MM.1S (cell line): Measurements from ENCODE around the gene FOS.

Experiments
- DNase-seq: peaks from one replicate; pipeline ENCODE4 v3.0.0-alpha.2; 2015
- H2AFZ ChIP-seq: fragments of 300-600 bp; sonication (generic); 2 replicates; pipeline ENCODE4 v1.6.0; 2016; ENCODE audit warnings: antibody characterized with exemption, low read length
- H3F3A ChIP-seq: fragments of 300-600 bp; sonication (generic); 2 replicates; pipeline ENCODE4 v1.6.1; 2016; ENCODE audit warnings: mild to moderate bottlenecking, antibody characterized with exemption, low read length, moderate library complexity, mixed read lengths; ENCODE audit not compliant: insufficient read depth
- H3K27ac ChIP-seq: fragments of 300-600 bp; sonication (generic); 2 replicates; pipeline ENCODE4 v1.5.1; 2016; ENCODE audit warnings: mild to moderate bottlenecking, low read length
- H3K27me3 ChIP-seq: fragments of 300-600 bp; sonication (generic); replicated peaks from 2 replicates; pipeline ENCODE4 v1.6.0; 2016; ENCODE audit warnings: low read length; ENCODE audit not compliant: insufficient read depth
- H3K36me3 ChIP-seq: fragments of 300-600 bp; sonication (generic); replicated peaks from 2 replicates; pipeline ENCODE4 v1.6.1; 2016; ENCODE audit warnings: mild to moderate bottlenecking, low read length, mixed read lengths; ENCODE audit not compliant: insufficient read depth
- H3K4me1 ChIP-seq: fragments of 300-600 bp; sonication (generic); 2 replicates; pipeline ENCODE4 v1.6.1; 2016; ENCODE audit warnings: low read length, mixed read lengths
- H3K4me2 ChIP-seq: fragments of 300-600 bp; sonication (generic); 2 replicates; pipeline ENCODE4 v1.6.0; 2016; ENCODE audit warnings: low read depth, low read length
- H3K4me3 ChIP-seq: fragments of 300-600 bp; sonication (generic); 2 replicates; pipeline ENCODE4 v1.5.1; 2016; ENCODE audit warnings: low read length, mixed read lengths
- H3K79me2 ChIP-seq: fragments of 300-600 bp; sonication (generic); 2 replicates; pipeline ENCODE4 v1.6.1; 2016; ENCODE audit warnings: mixed run types, low read length, mixed read lengths
- H3K9ac ChIP-seq: fragments of 300-600 bp; sonication (generic); 2 replicates; pipeline ENCODE4 v1.6.1; 2016; ENCODE audit warnings: low read length, mixed read lengths
- H3K9me2 ChIP-seq: fragments of 300-600 bp; sonication (generic); replicated peaks from 2 replicates; pipeline ENCODE4 v1.6.1; 2016; ENCODE audit warnings: mild to moderate bottlenecking, low read length, mixed read lengths; ENCODE audit not compliant: insufficient read depth
- H3K9me3 ChIP-seq: fragments of 300-600 bp; sonication (generic); replicated peaks from 2 replicates; pipeline ENCODE4 v1.6.1; 2016; ENCODE audit warnings: mild to moderate bottlenecking, low read length, mixed read lengths; ENCODE audit not compliant: insufficient read depth
- H4K20me1 ChIP-seq: fragments of 300-600 bp; sonication (generic); 2 replicates; pipeline ENCODE4 v1.6.1; 2016; ENCODE audit warnings: mild to moderate bottlenecking, low read length, moderate library complexity, mixed read lengths; ENCODE audit not compliant: insufficient read depth
- CTCF ChIP-seq: fragments of 300-600 bp; sonication (generic); IDR thresholded peaks from 2 replicates; pipeline ENCODE4 v1.5.1; 2016; ENCODE audit warnings: antibody characterized with exemption, low read length, mixed read lengths
- EZH2 ChIP-seq: fragments of 300-600 bp; sonication (generic); optimal IDR thresholded peaks from 2 replicates; pipeline ENCODE3; 2017; ENCODE audit warnings: low read depth, mild to moderate bottlenecking, antibody characterized with exemption, low read length, mixed read lengths
- EZH2phosphoT487 ChIP-seq: fragments of 300-600 bp; sonication (generic); IDR thresholded peaks from 2 replicates; pipeline ENCODE4 v1.6.1; 2018; ENCODE audit warnings: antibody characterized with exemption, low read length

The FOS gene

DNA sequence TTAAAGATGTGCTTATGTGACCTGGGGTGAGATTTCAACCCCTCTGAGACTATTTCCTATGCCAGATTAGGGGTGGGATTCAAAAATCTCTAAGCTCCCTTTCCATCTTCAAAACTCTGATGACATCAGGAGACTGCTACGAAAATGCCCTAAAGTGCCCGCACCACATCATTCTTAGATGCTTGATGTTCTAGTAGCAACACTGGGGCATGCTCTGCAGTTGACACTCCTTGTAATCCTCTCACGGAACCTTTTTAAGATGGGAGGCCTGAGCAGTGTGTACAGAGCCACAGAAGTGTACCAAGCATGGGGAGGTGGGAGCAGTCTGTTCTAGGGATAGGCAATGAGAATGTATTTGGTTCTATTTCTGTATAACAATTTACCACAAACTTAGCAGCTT is 12.2 kb downstream of the FOS start:
- TF ChIP-seq EZH2 (no peak), EZH2phosphoT487 (no peak), CTCF (no peak)
- no peak overlapping the region for H3K4me3 ChIP-seq
- 0 out of 2 replicates have a peak, but pooled peaks cover 4% of the 10 kb centered on the region for H3F3A ChIP-seq
- no peaks in the 10 kb centered on the region for H3K9me3 ChIP-seq
- DNase-seq = no peak
- H3K9ac ChIP-seq = no peak overlapping the region
- H3K9me2 ChIP-seq = no peaks in the 10 kb centered on the region
- no peaks in the 10 kb centered on the region for H3K36me3 ChIP-seq
- H2AFZ ChIP-seq = no peak overlapping the region
- no peak overlapping the region for H3K4me2 ChIP-seq
- H4K20me1 ChIP-seq = no peaks in the 10 kb centered on the region
- H3K27me3 ChIP-seq = no peaks in the 10 kb centered on the region
- H3K4me1 ChIP-seq = no peaks in the 10 kb centered on the region
- no peaks in the 10 kb centered on the region for H3K79me2 ChIP-seq
- H3K27ac ChIP-seq = no peak overlapping the region

- H3K9ac ChIP-seq = no peak overlapping the region
- no peaks in the 10 kb centered on the region for H3K9me2 ChIP-seq
- no peaks in the 10 kb centered on the region for H3K27me3 ChIP-seq
- no peaks in the 10 kb centered on the region for H4K20me1 ChIP-seq
- no peaks in the 10 kb centered on the region for H3K36me3 ChIP-seq
- no peaks in the 10 kb centered on the region for H3K9me3 ChIP-seq
- H2AFZ ChIP-seq = no peak overlapping the region
- no peaks in the 10 kb centered on the region for H3K79me2 ChIP-seq
- H3K4me3 ChIP-seq = no peak overlapping the region
- H3F3A ChIP-seq = 0 out of 2 replicates have a peak, but pooled peaks cover 4% of the 10 kb centered on the region
- no peak for TF ChIP-seq EZH2phosphoT487
- TF ChIP-seq CTCF = no peak
- DNase-seq = no peak
- H3K4me2 ChIP-seq = no peak overlapping the region
- H3K4me1 ChIP-seq = no peaks in the 10 kb centered on the region
- no peak overlapping the region for H3K27ac ChIP-seq
Measured at GRCh38 chr14:75291331-75291730, 12.7 kb downstream of the FOS start.

- no peak overlapping the region for H3K4me2 ChIP-seq
- H3K4me3 ChIP-seq = no peak overlapping the region
- no peaks in the 10 kb centered on the region for H3K79me2 ChIP-seq
- H2AFZ ChIP-seq = no peak overlapping the region
- no peak for DNase-seq
- no peaks in the 10 kb centered on the region for H3K4me1 ChIP-seq
- no peaks in the 10 kb centered on the region for H3K9me2 ChIP-seq
- no peaks in the 10 kb centered on the region for H3K9me3 ChIP-seq
- no peak overlapping the region for H3K27ac ChIP-seq
- no peaks in the 10 kb centered on the region for H3K36me3 ChIP-seq
- TF ChIP-seq CTCF (no peak), EZH2 (no peak), EZH2phosphoT487 (no peak)
- no peak overlapping the region for H3K9ac ChIP-seq
- 0 out of 2 replicates have a peak, but pooled peaks cover 4% of the 10 kb centered on the region for H3F3A ChIP-seq
- no peaks in the 10 kb centered on the region for H4K20me1 ChIP-seq
- no peaks in the 10 kb centered on the region for H3K27me3 ChIP-seq
Measured at GRCh38 chr14:75292101-75292563, 13.5 kb downstream of the FOS start.
